HG03469 (cell line): ENCODE measurements around the gene DHX8.
A peak's percentile ranks its signal among the peaks of the same experiment; 100 is the strongest.
"Not testable (repeated sequence)": the region's sequence is repeated elsewhere in the genome, so short reads cannot be mapped to it uniquely, and the experiment has no call there.

Experiments used
- ATAC-seq: cut with Tn5 transposase; IDR thresholded peaks from one replicate; pipeline ENCODE4 v1.9.1; 2021; ENCODE audit warnings: mild to moderate bottlenecking, moderate library complexity, moderate number of reproducible peaks; ENCODE audit not compliant: unreplicated experiment

The DHX8 gene

GRCh38 chr17:43483674-43484551 is at the start of gene DHX8:
DHX8 (plus strand) TSS chr17:43483975; CDS start chr17:43484038, 63 bp downstream.
- peak; percentile 79 for ATAC-seq

GRCh38 chr17:43434902-43435319 is 48.9 kb upstream of the DHX8 start:
- no peak for ATAC-seq

- no peak for ATAC-seq
Measured at GRCh38 chr17:43437756-43438155, 46.0 kb upstream of the DHX8 start.

- ATAC-seq = no peak
Measured at GRCh38 chr17:43438626-43439025, 45.1 kb upstream of the DHX8 start.

GRCh38 chr17:43439041-43439440 is 44.7 kb upstream of the DHX8 start:
- ATAC-seq = no peak

GRCh38 chr17:43442711-43443110 is 41.1 kb upstream of the DHX8 start:
- no peak for ATAC-seq

- no peak for ATAC-seq
Measured at GRCh38 chr17:43443381-43443780, 40.4 kb upstream of the DHX8 start.

GRCh38 chr17:43444223-43445008 is 39.4 kb upstream of the DHX8 start:
- no peak for ATAC-seq

GRCh38 chr17:43445009-43445589 is 38.7 kb upstream of the DHX8 start:
- no peak for ATAC-seq

GRCh38 chr17:43446773-43447172 is 37.0 kb upstream of the DHX8 start:
- ATAC-seq = no peak

GRCh38 chr17:43448720-43449469 is 34.9 kb upstream of the DHX8 start:
- no peak for ATAC-seq

- no peak for ATAC-seq
Measured at GRCh38 chr17:43449470-43450248, 34.1 kb upstream of the DHX8 start.

- not testable (repeated sequence) for ATAC-seq
Measured at GRCh38 chr17:43450791-43451190, 33.0 kb upstream of the DHX8 start.

- ATAC-seq = not testable (repeated sequence)
Measured at GRCh38 chr17:43451741-43452140, 32.0 kb upstream of the DHX8 start.

GRCh38 chr17:43453331-43453812 is 30.4 kb upstream of the DHX8 start:
- no peak for ATAC-seq

- no peak for ATAC-seq
Measured at GRCh38 chr17:43454868-43455267, 28.9 kb upstream of the DHX8 start.

GRCh38 chr17:43456029-43456428 is 27.7 kb upstream of the DHX8 start:
- no peak for ATAC-seq

GRCh38 chr17:43456661-43457361 is 27.0 kb upstream of the DHX8 start:
- no peak for ATAC-seq

- no peak for ATAC-seq
Measured at GRCh38 chr17:43457362-43457692, 26.4 kb upstream of the DHX8 start.
